B cell (primary cell): Measurements from ENCODE around the gene MARCHF3. TPM values are rescaled to one million over a fixed set of nuclear protein-coding genes. Genes with fewer than 3 reads are reported as not detected.
A peak's percentile ranks its signal among the peaks of the same experiment; 100 is the strongest.

Experiments used
- ATAC-seq: fragments of 200-7000 bp; cut with Tn5 transposase; one replicate; pipeline ENCODE4 v1.10.0; 2021; ENCODE audit warnings: low read depth, mild to moderate bottlenecking, moderate number of reproducible peaks, moderate library complexity
- CTCF ChIA-PET: fragments of 350-600 bp; sonication (Branson Sonifier 250); formaldehyde crosslinking; loops from one replicate; lab custom pipeline; 2021; ENCODE audit warnings: antibody characterized with exemption, inconsistent platforms; lab: Charles Lee
- POLR2A ChIA-PET: fragments of 350-600 bp; sonication (Branson Sonifier 250); formaldehyde crosslinking; loops from one replicate; lab custom pipeline; 2021; ENCODE audit warnings: antibody characterized with exemption; lab: Charles Lee
- DNase-seq: peaks from one replicate; pipeline ENCODE4 v3.0.0; 2013
- H2AFZ ChIP-seq: 2 replicates; pipeline ENCODE4 v1.6.1; 2012; ENCODE audit warnings: mild to moderate bottlenecking, low read depth, low read length; ENCODE audit not compliant: insufficient read depth, poor library complexity, severe bottlenecking
- H3K27ac ChIP-seq, 2 donors: 1 replicate in 1 of 2; 2 replicates in 1 of 2; pipeline ENCODE4 v1.5.1; 2012 to 2013; ENCODE audit warnings: low read length in 2 of 2, mild to moderate bottlenecking in 2 of 2, moderate library complexity in 1 of 2
- H3K27me3 ChIP-seq, 4 experiments: fragments of 200-600 bp in 1 of 4; sonication (generic) in 1 of 4; replicated peaks in 1 of 4; 1 replicate in 2 of 4; 2 replicates in 2 of 4; pipeline versions ENCODE4 v1.6.1 to v1.7.0; 2013 to 2016; ENCODE audit warnings: low read length in 3 of 4, mild to moderate bottlenecking in 2 of 4, mixed read lengths in 1 of 4, moderate library complexity in 1 of 4; ENCODE audit not compliant: insufficient read depth in 4 of 4, control insufficient read depth in 3 of 4; ENCODE audit errors: control extremely low read depth in 1 of 4
- H3K36me3 ChIP-seq, 2 experiments: replicated peaks in 1 of 2; 1 replicate in 1 of 2; 2 replicates in 1 of 2; pipeline versions ENCODE4 v1.6.1 to v1.7.1; 2013; ENCODE audit warnings: low read length in 1 of 2; ENCODE audit not compliant: insufficient read depth in 2 of 2, control insufficient read depth in 1 of 2; ENCODE audit errors: control extremely low read depth in 1 of 2, extremely low read depth in 1 of 2
- H3K4me1 ChIP-seq, 2 donors: fragments of 200-600 bp in 1 of 2; sonication (generic) in 1 of 2; 1 replicate in 1 of 2; 2 replicates in 1 of 2; pipeline versions ENCODE4 v1.5.1 to v1.6.1; 2013 to 2017; ENCODE audit warnings: low read length in 2 of 2; ENCODE audit not compliant: control insufficient read depth in 2 of 2, insufficient read depth in 2 of 2
- H3K4me2 ChIP-seq: replicated peaks from 2 replicates; pipeline ENCODE3; 2012; ENCODE audit warnings: mild to moderate bottlenecking, low read depth, low read length; ENCODE audit not compliant: poor library complexity, severe bottlenecking
- H3K4me3 ChIP-seq, 5 experiments: fragments of 200-600 bp in 1 of 5; sonication (generic) in 1 of 5; 1 replicate in 3 of 5; 2 replicates in 2 of 5; pipeline versions ENCODE4 v1.5.1 to v1.7.0; 2011 to 2016; ENCODE audit warnings: low read length in 4 of 5, mild to moderate bottlenecking in 4 of 5, low read depth in 2 of 5, control low read depth in 1 of 5, moderate library complexity in 1 of 5; ENCODE audit not compliant: insufficient read depth in 1 of 5; ENCODE audit errors: control extremely low read depth in 1 of 5, extremely low read depth in 1 of 5
- H3K79me2 ChIP-seq: fragments of 200-600 bp; sonication (generic); one replicate; pipeline ENCODE4 v1.6.0; 2016; ENCODE audit warnings: low read length; ENCODE audit not compliant: control insufficient read depth, insufficient read depth
- H3K9ac ChIP-seq: fragments of 200-600 bp; sonication (generic); 2 replicates; pipeline ENCODE4 v1.6.1; 2017; ENCODE audit warnings: mild to moderate bottlenecking, low read length, moderate library complexity
- H3K9me3 ChIP-seq, 3 donors: one replicate each; pipeline versions ENCODE4 v1.6.1 to v1.7.1; 2013; ENCODE audit warnings: low read length in 2 of 3; ENCODE audit not compliant: control insufficient read depth in 2 of 3, insufficient read depth in 1 of 3; ENCODE audit errors: control extremely low read depth in 1 of 3
- H4K20me1 ChIP-seq: 2 replicates; pipeline ENCODE4 v1.6.0; 2012; ENCODE audit warnings: mild to moderate bottlenecking, low read length; ENCODE audit not compliant: insufficient read depth, control insufficient read depth, poor library complexity, severe bottlenecking
- H3K27ac Mint-ChIP-seq: one replicate; pipeline ENCODE4 v1.8.0; 2021; ENCODE audit warnings: mixed read lengths
- H3K27me3 Mint-ChIP-seq: one replicate; pipeline ENCODE4 v1.8.0; 2021; ENCODE audit warnings: mixed read lengths
- H3K4me1 Mint-ChIP-seq: one replicate; pipeline ENCODE4 v1.8.0; 2021; ENCODE audit warnings: mixed read lengths
- H3K4me3 Mint-ChIP-seq: one replicate; pipeline ENCODE4 v1.8.0; 2021; ENCODE audit warnings: mixed read lengths
- H3K9me3 Mint-ChIP-seq: one replicate; pipeline ENCODE4 v1.8.0; 2022; ENCODE audit warnings: mixed read lengths; ENCODE audit not compliant: insufficient read depth
- EZH2 ChIP-seq: IDR thresholded peaks from 2 replicates; pipeline ENCODE4 v1.6.1; 2012; ENCODE audit warnings: borderline replicate concordance, low read depth, mild to moderate bottlenecking, moderate library complexity, low read length; ENCODE audit not compliant: insufficient read depth, poor library complexity, severe bottlenecking
- WGBS: methylation state at CpG from one replicate; pipeline ENCODE4 v1.1.5; 2013; ENCODE audit warnings: missing lambda C conversion rate; ENCODE audit not compliant: insufficient coverage; 5-methylcytosine and 5-hydroxymethylcytosine counted together
- intact Hi-C: fragments of 100-400 bp; cut with micrococcal nuclease; formaldehyde crosslinking; loops from one replicate; pipeline ENCODE4 v1.10.0; 2022
- polyA plus RNA-seq: library from polyadenylated mRNA; depleted of rRNA; stranded (reverse); fragments of >200 nt; gene quantifications from 2 replicates; pipeline ENCODE4 v1.2.3, GENCODE V29; 2012
- total RNA-seq, 2 donors: library from RNA; stranded (reverse); fragments of 120-200 nt in 1 of 2; gene quantifications; 1 replicate in 1 of 2; 2 replicates in 1 of 2; pipeline versions ENCODE4 v1.2.3 to v1.2.4, GENCODE V29; 2013 to 2022
- TF ChIP-seq, protein P1 (sequence below): fragments of 200-600 bp; IDR thresholded peaks from one replicate; pipeline ENCODE4 v1.8.0; 2022; ENCODE audit warnings: antibody characterized with exemption, mild to moderate bottlenecking

Gene MARCHF3
- total and polyA plus RNA-seq, 2 donors (not counting 1 experiment from before 2014, with no cell fraction given), result 31.6 to 35.0 TPM

GRCh38 chr5:127072861-127073846 is 42.8 kb upstream of the MARCHF3 start, which contains the start of gene C5orf63:
C5orf63 (minus strand) TSS chr5:127073502; CDS start chr5:127058995, 14,507 bp downstream.
- 14% methylated on average over 42 of the region's 56 CpGs for WGBS
- Histone ChIP-seq H3K79me2 (no peaks in the 10 kb centered on the region), H3K4me3 (peak within 1 kb of the TSS; percentile 60 to 76 (median 73)), H3K9ac (peak within 1 kb of the TSS; percentile 90), H3K4me2 (peak within 1 kb of the TSS; percentile 77), H4K20me1 (no peaks in the 10 kb centered on the region), H2AFZ (peak within 1 kb of the TSS; percentile 91), H3K27me3 (no peaks in the 10 kb centered on the region), H3K27ac (peak within 1 kb of the TSS; percentile 66 to 93), H3K9me3 (peaks cover 0 to 8% (median 0%) of the 10 kb centered on the region in 3 donors), H3K4me1 (peaks cover 7 to 13% of the 10 kb centered on the region in 2 donors), H3K36me3 (peaks cover 7 to 14% of the 10 kb centered on the region in 2 experiments)
- H3K27me3 Mint-ChIP-seq, result no peaks in the 10 kb centered on the region
- H3K4me3 Mint-ChIP-seq, result peak within 1 kb of the TSS; percentile 92
- DNase-seq (peak; percentile 88), ATAC-seq (peak; percentile 97)
- TF ChIP-seq, protein P1, sequence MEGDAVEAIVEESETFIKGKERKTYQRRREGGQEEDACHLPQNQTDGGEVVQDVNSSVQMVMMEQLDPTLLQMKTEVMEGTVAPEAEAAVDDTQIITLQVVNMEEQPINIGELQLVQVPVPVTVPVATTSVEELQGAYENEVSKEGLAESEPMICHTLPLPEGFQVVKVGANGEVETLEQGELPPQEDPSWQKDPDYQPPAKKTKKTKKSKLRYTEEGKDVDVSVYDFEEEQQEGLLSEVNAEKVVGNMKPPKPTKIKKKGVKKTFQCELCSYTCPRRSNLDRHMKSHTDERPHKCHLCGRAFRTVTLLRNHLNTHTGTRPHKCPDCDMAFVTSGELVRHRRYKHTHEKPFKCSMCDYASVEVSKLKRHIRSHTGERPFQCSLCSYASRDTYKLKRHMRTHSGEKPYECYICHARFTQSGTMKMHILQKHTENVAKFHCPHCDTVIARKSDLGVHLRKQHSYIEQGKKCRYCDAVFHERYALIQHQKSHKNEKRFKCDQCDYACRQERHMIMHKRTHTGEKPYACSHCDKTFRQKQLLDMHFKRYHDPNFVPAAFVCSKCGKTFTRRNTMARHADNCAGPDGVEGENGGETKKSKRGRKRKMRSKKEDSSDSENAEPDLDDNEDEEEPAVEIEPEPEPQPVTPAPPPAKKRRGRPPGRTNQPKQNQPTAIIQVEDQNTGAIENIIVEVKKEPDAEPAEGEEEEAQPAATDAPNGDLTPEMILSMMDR, result no peak
- no peak for TF ChIP-seq EZH2
- ChIA-PET POLR2A (interaction anchor here (1.0 to 1.4 kb wide), 2 partner anchors 42 to 44 kb away, joined by 3 to 7 read pairs; partner anchors contain the start of gene MARCHF3), CTCF (interaction anchor here (0.8 to 2.0 kb wide), 8 partner anchors 9 to 472 kb away, joined by 3 to 10 read pairs (median 3); partner anchors contain the start of genes MARCHF3 and PHAX)
- peak within 1 kb of the TSS; percentile 93 for H3K27ac Mint-ChIP-seq
- intact Hi-C loops, result loop anchor here (1.0 to 5.0 kb wide), 4 partner anchors 43 to 156 kb away; partner anchors contain the start of gene MARCHF3
- peaks cover 9% of the 10 kb centered on the region for H3K4me1 Mint-ChIP-seq
- H3K9me3 Mint-ChIP-seq, result no peaks in the 10 kb centered on the region
